HepG2 (cell line): ENCODE measurements around the gene NPBWR2. TPM values are rescaled to one million over a fixed set of nuclear protein-coding genes. Genes with fewer than 3 reads are reported as not detected.

ENCODE experiments used
- CBFB ChIP-seq: sonication (generic); formaldehyde crosslinking; IDR thresholded peaks from 2 replicates; pipeline ENCODE4 v1.4.0; 2020; ENCODE audit warnings: missing genetic modification reagents
- CHCHD3 ChIP-seq: sonication (generic); formaldehyde crosslinking; IDR thresholded peaks from 2 replicates; pipeline ENCODE4 v1.8.0; 2022; ENCODE audit warnings: mild to moderate bottlenecking, missing genetic modification reagents, moderate library complexity
- ELF1 ChIP-seq: sonication (generic); formaldehyde crosslinking; IDR thresholded peaks from 2 replicates; pipeline ENCODE4 v1.4.0; 2020; ENCODE audit warnings: missing genetic modification reagents
- EZH2 ChIP-seq: conservative IDR thresholded peaks from 2 replicates; pipeline ENCODE4 v1.6.1; 2012; ENCODE audit warnings: mild to moderate bottlenecking, low read depth, low read length, moderate library complexity
- HNF4G ChIP-seq, 2 experiments: sonication (generic) in 1 of 2; formaldehyde crosslinking in 1 of 2; IDR thresholded peaks; 2 replicates each; pipeline versions ENCODE4 v1.4.0 to v1.6.1; 2011 to 2020; ENCODE audit warnings: borderline replicate concordance in 2 of 2, low read depth in 2 of 2, mild to moderate bottlenecking in 2 of 2, low read length in 1 of 2, missing genetic modification reagents in 1 of 2, moderate library complexity in 1 of 2
- MED13 ChIP-seq: sonication (generic); formaldehyde crosslinking; IDR thresholded peaks from 2 replicates; pipeline ENCODE4 v1.5.0; 2020; ENCODE audit warnings: missing genetic modification reagents
- PAF1 ChIP-seq: IDR thresholded peaks from 2 replicates; pipeline ENCODE4 v1.6.1; 2016; ENCODE audit warnings: missing genetic modification reagents, missing compliant biosample characterization
- PHF5A ChIP-seq: IDR thresholded peaks from one replicate; pipeline ENCODE4 v1.6.1; 2018; ENCODE audit warnings: low read depth, missing genetic modification reagents; ENCODE audit not compliant: unreplicated experiment
- PRMT3 ChIP-seq: sonication (generic); formaldehyde crosslinking; IDR thresholded peaks from 2 replicates; pipeline ENCODE4 v1.8.1; 2022; ENCODE audit warnings: low read depth, mild to moderate bottlenecking, moderate library complexity, missing genetic modification reagents, borderline replicate concordance
- SOX6 ChIP-seq, 2 experiments: fragments of 450-650 bp in 1 of 2; sonication (generic) in 1 of 2; formaldehyde crosslinking in 1 of 2; IDR thresholded peaks; 2 replicates each; pipeline versions ENCODE4 v1.4.0 to v1.6.1; 2017 to 2020; ENCODE audit warnings: antibody characterized with exemption in 1 of 2, mild to moderate bottlenecking in 1 of 2, missing genetic modification reagents in 1 of 2
- TARDBP ChIP-seq: sonication (generic); formaldehyde crosslinking; IDR thresholded peaks from 2 replicates; pipeline ENCODE4 v1.8.0; 2022; ENCODE audit warnings: mild to moderate bottlenecking, missing genetic modification reagents
- ZBTB38 ChIP-seq: sonication (generic); formaldehyde crosslinking; IDR thresholded peaks from 2 replicates; pipeline ENCODE4 v1.5.1; 2020; ENCODE audit warnings: mild to moderate bottlenecking, missing genetic modification reagents
- ZEB1 ChIP-seq: IDR thresholded peaks from 2 replicates; pipeline ENCODE4 v1.6.1; 2012; ENCODE audit warnings: mild to moderate bottlenecking, low read depth, inconsistent platforms; ENCODE audit not compliant: insufficient replicate concordance
- ZMYM2 ChIP-seq: sonication (generic); formaldehyde crosslinking; IDR thresholded peaks from 2 replicates; pipeline ENCODE4 v1.8.0; 2022; ENCODE audit warnings: mild to moderate bottlenecking, missing genetic modification reagents
- ZNF160 ChIP-seq: sonication (generic); formaldehyde crosslinking; IDR thresholded peaks from 2 replicates; pipeline ENCODE4 v1.8.0; 2022; ENCODE audit warnings: mild to moderate bottlenecking, inconsistent platforms, missing genetic modification reagents
- ZNF605 ChIP-seq: sonication (generic); formaldehyde crosslinking; IDR thresholded peaks from 2 replicates; pipeline ENCODE4 v1.8.0; 2022; ENCODE audit warnings: mild to moderate bottlenecking, missing genetic modification reagents
- ZSCAN21 ChIP-seq: sonication (generic); formaldehyde crosslinking; IDR thresholded peaks from 2 replicates; pipeline ENCODE4 v1.8.0; 2022; ENCODE audit warnings: mild to moderate bottlenecking, missing genetic modification reagents, moderate library complexity, borderline replicate concordance
- ZSCAN29 ChIP-seq: sonication (generic); formaldehyde crosslinking; conservative IDR thresholded peaks from 2 replicates; pipeline ENCODE4 v1.4.0; 2020; ENCODE audit warnings: mild to moderate bottlenecking, missing genetic modification reagents
- polyA plus RNA-seq, 8 experiments: library from polyadenylated mRNA; depleted of rRNA in 3 of 8; stranded (reverse) in 7 of 8; unstranded in 1 of 8; fragments of >200 nt; fragmentation: Illumina TruSeq in 4 of 8; extraction: Trizol in 4 of 8; gene quantifications; 2 replicates each; pipeline versions ENCODE4 v1.2.1 to v1.2.3, GENCODE V29; 2011 to 2016; ENCODE audit warnings: low read depth in 4 of 8, missing spikeins in 1 of 8, mixed read lengths in 1 of 8; ENCODE audit not compliant: insufficient read depth in 1 of 8
- total RNA-seq, 5 experiments: library from RNA; depleted of rRNA; stranded (reverse); fragments of >200 nt; fragmentation: Illumina TruSeq; extraction: Trizol; gene quantifications; 2 replicates each; pipeline ENCODE4 v1.2.3, GENCODE V29; 2016; ENCODE audit warnings: low read depth in 1 of 5
- TF ChIP-seq, protein P1 (sequence below): sonication (generic); formaldehyde crosslinking; IDR thresholded peaks from 2 replicates; pipeline ENCODE4 v1.4.0; 2020; ENCODE audit warnings: mild to moderate bottlenecking, missing genetic modification reagents
- TF ChIP-seq, protein P2 (sequence below): IDR thresholded peaks from 2 replicates; pipeline ENCODE4 v1.6.1; 2016
- TF ChIP-seq, protein P3 (sequence below): sonication (generic); formaldehyde crosslinking; IDR thresholded peaks from 2 replicates; pipeline ENCODE4 v1.5.0; 2020; ENCODE audit warnings: missing genetic modification reagents
- TF ChIP-seq, protein P4 (sequence below): sonication (generic); formaldehyde crosslinking; IDR thresholded peaks from 2 replicates; pipeline ENCODE4 v1.5.1; 2020; ENCODE audit warnings: missing genetic modification reagents, mild to moderate bottlenecking, borderline replicate concordance
- TF ChIP-seq, protein P5 (sequence below): sonication (generic); formaldehyde crosslinking; IDR thresholded peaks from 2 replicates; pipeline ENCODE4 v1.9.0; 2021; ENCODE audit warnings: missing genetic modification reagents, mild to moderate bottlenecking, borderline replicate concordance

Gene NPBWR2
- total and polyA plus RNA-seq, 2 of the 13 experiments (the other 11 are each of a cell fraction or from before 2014, with no cell fraction given), result not detected

DNA sequence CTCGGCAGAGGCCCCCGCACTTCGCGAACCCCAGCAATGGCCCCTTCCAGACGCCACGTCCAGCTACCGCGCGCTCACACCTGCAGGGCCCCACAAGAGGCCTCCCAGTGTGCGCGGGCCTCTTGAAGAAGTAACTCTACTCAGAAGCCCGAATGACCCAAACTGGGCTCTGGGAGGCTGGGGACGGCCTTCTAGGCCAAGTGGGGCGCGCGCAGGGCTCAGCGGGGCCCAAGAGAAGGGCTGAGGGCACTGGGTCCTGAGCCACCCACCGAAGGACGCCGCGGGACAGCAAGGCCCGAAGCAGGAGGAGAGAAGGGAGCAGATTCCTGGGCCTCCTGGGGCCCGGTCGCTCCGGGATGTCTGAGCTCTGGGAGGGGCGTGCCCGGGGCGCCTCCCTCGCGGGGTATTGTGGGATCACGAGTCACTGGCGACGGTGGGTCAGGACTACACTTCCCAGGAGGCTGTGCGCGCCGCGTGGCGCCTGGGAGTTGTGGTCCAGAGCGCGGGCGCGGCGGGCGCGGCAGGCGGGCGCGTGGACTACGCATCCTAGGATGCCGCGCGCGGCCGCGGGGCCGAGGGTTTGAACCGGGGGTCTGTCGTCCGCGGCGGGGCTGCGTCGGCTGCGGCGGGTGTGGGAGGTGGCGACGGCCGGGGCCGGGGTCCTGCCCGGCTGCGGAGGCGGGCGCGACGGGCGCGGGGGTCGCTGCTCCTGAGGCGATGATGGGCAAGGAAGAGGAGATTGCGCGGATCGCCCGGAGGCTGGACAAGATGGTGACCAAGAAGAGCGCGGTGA lies 44.6 kb downstream of the NPBWR2 start, which contains the start of gene TCEA2 (continued):
- TF ChIP-seq PRMT3, result no peak
- 0 out of 2 replicates have a peak, but pooled peaks have one; percentile 32 for TF ChIP-seq MED13 (CRISPR knock-in tag)
- TF ChIP-seq, protein P1, sequence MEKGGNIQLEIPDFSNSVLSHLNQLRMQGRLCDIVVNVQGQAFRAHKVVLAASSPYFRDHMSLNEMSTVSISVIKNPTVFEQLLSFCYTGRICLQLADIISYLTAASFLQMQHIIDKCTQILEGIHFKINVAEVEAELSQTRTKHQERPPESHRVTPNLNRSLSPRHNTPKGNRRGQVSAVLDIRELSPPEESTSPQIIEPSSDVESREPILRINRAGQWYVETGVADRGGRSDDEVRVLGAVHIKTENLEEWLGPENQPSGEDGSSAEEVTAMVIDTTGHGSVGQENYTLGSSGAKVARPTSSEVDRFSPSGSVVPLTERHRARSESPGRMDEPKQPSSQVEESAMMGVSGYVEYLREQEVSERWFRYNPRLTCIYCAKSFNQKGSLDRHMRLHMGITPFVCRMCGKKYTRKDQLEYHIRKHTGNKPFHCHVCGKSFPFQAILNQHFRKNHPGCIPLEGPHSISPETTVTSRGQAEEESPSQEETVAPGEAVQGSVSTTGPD (CRISPR knock-in tag), result 0 out of 2 replicates have a peak, but pooled peaks have one; percentile 41
- TF ChIP-seq ZNF160 (CRISPR knock-in tag), result no peak; the same call in none of the 2 replicates
- TF ChIP-seq HNF4G (IDR thresholded peaks at IDR 0.05; ENCODE audit: borderline replicate concordance, low read depth, low read length), result peak; percentile 55; the same call in 1 of the 2 replicates
- no peak; the same call in none of the 2 replicates for TF ChIP-seq HNF4G (CRISPR knock-in tag; IDR thresholded peaks at IDR 0.05; ENCODE audit: borderline replicate concordance, low read depth)
- TF ChIP-seq, protein P2, sequence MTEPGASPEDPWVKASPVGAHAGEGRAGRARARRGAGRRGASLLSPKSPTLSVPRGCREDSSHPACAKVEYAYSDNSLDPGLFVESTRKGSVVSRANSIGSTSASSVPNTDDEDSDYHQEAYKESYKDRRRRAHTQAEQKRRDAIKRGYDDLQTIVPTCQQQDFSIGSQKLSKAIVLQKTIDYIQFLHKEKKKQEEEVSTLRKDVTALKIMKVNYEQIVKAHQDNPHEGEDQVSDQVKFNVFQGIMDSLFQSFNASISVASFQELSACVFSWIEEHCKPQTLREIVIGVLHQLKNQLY (CRISPR knock-in tag), result peak; percentile 41; the same call in 1 of the 2 replicates
- TF ChIP-seq ELF1, result peak; percentile 74
- TF ChIP-seq ZSCAN29 (CRISPR knock-in tag), result no peak
- TF ChIP-seq, protein P3, sequence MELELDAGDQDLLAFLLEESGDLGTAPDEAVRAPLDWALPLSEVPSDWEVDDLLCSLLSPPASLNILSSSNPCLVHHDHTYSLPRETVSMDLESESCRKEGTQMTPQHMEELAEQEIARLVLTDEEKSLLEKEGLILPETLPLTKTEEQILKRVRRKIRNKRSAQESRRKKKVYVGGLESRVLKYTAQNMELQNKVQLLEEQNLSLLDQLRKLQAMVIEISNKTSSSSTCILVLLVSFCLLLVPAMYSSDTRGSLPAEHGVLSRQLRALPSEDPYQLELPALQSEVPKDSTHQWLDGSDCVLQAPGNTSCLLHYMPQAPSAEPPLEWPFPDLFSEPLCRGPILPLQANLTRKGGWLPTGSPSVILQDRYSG (CRISPR knock-in tag), result peak; percentile 74
- peak; percentile 75 for TF ChIP-seq CHCHD3
- TF ChIP-seq ZEB1, result peak; percentile 63
- TF ChIP-seq ZSCAN21 (CRISPR knock-in tag), result peak; percentile 90
- TF ChIP-seq ZNF605 (CRISPR knock-in tag), result peak; percentile 82
- TF ChIP-seq, protein P4, sequence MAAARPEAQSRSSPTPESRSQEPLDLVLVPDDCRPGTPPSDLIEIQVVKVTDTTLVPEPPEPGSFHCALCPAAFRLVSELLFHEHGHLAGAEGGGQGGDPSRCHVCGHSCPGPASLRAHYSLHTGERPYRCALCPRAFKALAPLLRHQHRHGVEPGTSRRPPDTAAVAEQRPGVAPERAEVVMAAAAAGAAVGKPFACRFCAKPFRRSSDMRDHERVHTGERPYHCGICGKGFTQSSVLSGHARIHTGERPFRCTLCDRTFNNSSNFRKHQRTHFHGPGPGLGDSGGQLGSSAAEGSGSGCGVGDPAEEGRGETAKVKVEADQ (CRISPR knock-in tag), result peak; percentile 83; the same call in 1 of the 2 replicates
- peak; percentile 97 for TF ChIP-seq TARDBP
- TF ChIP-seq CBFB (CRISPR knock-in tag), result peak; percentile 91
- no peak for TF ChIP-seq PAF1
- TF ChIP-seq ZBTB38, result peak; percentile 63
- TF ChIP-seq SOX6 (IDR thresholded peaks at IDR 0.05), result no peak
- TF ChIP-seq SOX6 (CRISPR knock-in tag; IDR thresholded peaks at IDR 0.05), result peak; percentile 79
- TF ChIP-seq, protein P5, sequence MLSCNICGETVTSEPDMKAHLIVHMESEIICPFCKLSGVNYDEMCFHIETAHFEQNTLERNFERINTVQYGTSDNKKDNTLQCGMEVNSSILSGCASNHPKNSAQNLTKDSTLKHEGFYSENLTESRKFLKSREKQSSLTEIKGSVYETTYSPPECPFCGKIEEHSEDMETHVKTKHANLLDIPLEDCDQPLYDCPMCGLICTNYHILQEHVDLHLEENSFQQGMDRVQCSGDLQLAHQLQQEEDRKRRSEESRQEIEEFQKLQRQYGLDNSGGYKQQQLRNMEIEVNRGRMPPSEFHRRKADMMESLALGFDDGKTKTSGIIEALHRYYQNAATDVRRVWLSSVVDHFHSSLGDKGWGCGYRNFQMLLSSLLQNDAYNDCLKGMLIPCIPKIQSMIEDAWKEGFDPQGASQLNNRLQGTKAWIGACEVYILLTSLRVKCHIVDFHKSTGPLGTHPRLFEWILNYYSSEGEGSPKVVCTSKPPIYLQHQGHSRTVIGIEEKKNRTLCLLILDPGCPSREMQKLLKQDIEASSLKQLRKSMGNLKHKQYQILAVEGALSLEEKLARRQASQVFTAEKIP (CRISPR knock-in tag), result no peak
- no peak for TF ChIP-seq ZMYM2 (CRISPR knock-in tag)
- TF ChIP-seq PHF5A (CRISPR knock-in tag), result peak; percentile 99
- TF ChIP-seq EZH2, result no peak
